Activated CD8-positive, alpha-beta T cell treated with anti-CD3 and anti-CD28 coated beads for 36 hours (primary cell): ENCODE data around the gene ORM1. TPM values are rescaled to one million over a fixed set of nuclear protein-coding genes. Genes with fewer than 3 reads are reported as not detected.

ENCODE experiments used
- ATAC-seq: fragments of 200-7000 bp; cut with Tn5 transposase; one replicate; pipeline ENCODE4 v1.10.0; 2021; ENCODE audit warnings: mild to moderate bottlenecking, moderate library complexity
- CTCF ChIA-PET: fragments of 350-600 bp; sonication (Branson Sonifier 250); formaldehyde crosslinking; loops from one replicate; lab custom pipeline; 2021; ENCODE audit warnings: antibody characterized with exemption; lab: Charles Lee
- POLR2A ChIA-PET: fragments of 350-600 bp; sonication (Branson Sonifier 250); formaldehyde crosslinking; loops from one replicate; lab custom pipeline; 2021; ENCODE audit warnings: antibody characterized with exemption; lab: Charles Lee
- DNase-seq: peaks from one replicate; pipeline ENCODE4 v3.0.0-alpha.2; 2020
- H3K27ac Mint-ChIP-seq: one replicate; pipeline ENCODE4 v1.8.0; 2021; ENCODE audit warnings: mild to moderate bottlenecking, mixed read lengths
- H3K27me3 Mint-ChIP-seq: one replicate; pipeline ENCODE4 v1.8.0; 2021; ENCODE audit warnings: mixed read lengths
- H3K36me3 Mint-ChIP-seq: one replicate; pipeline ENCODE4 v1.8.0; 2021; ENCODE audit warnings: low read depth, mixed read lengths
- H3K4me1 Mint-ChIP-seq: one replicate; pipeline ENCODE4 v1.8.0; 2021; ENCODE audit warnings: low read depth, mixed read lengths
- H3K4me3 Mint-ChIP-seq: one replicate; pipeline ENCODE4 v1.8.0; 2021; ENCODE audit warnings: mild to moderate bottlenecking, moderate library complexity, mixed read lengths
- H3K9me3 Mint-ChIP-seq: one replicate; pipeline ENCODE4 v1.8.0; 2021; ENCODE audit warnings: mixed read lengths
- intact Hi-C: fragments of 100-400 bp; cut with micrococcal nuclease; formaldehyde crosslinking; loops from one replicate; pipeline ENCODE4 v1.10.0; 2022
- total RNA-seq, 2 experiments: library from RNA; stranded (reverse); gene quantifications; one replicate each; pipeline ENCODE4 v1.2.3, GENCODE V29; 2021
- TF ChIP-seq, protein P1 (sequence below): fragments of 200-600 bp; IDR thresholded peaks from one replicate; pipeline ENCODE4 v1.8.0; 2022; ENCODE audit warnings: antibody characterized with exemption, mild to moderate bottlenecking

The ORM1 gene
- total RNA-seq, 2 experiments from 2014 or later: not detected

DNA sequence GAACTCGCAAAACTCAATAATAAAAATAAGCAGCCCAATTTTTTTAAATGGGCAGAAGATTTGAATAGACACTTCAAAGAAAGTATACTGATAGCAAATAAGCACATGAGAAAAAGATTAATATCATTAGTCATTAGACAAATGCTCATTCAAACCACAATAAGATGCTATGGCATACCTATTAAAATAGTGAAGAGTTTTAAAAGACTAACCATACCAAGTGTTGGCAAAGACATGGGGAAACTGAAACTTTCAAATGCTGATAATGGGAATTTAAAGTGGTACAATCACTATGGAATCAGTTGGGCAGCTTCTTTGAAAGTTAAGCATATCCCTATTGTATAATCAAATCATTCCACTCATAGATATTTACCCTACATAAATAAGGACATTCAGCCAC, 26.6 kb upstream of the ORM1 start:
- intact Hi-C loops: no loop called here
- POLR2A ChIA-PET: no interaction called here
- Mint-ChIP-seq H3K27ac (no peak overlapping the region), H3K27me3 (no peaks in the 10 kb centered on the region), H3K4me3 (no peak overlapping the region), H3K9me3 (peaks cover 16% of the 10 kb centered on the region), H3K36me3 (peaks cover 7% of the 10 kb centered on the region), H3K4me1 (no peaks in the 10 kb centered on the region)
- ATAC-seq: no peak
- no peak for DNase-seq
- CTCF ChIA-PET: interaction anchor here (0.9 to 1.0 kb wide), 2 partner anchors 49 to 188 kb away, joined by 3 read pairs; no protein-coding TSS in a partner anchor
- TF ChIP-seq, protein P1, sequence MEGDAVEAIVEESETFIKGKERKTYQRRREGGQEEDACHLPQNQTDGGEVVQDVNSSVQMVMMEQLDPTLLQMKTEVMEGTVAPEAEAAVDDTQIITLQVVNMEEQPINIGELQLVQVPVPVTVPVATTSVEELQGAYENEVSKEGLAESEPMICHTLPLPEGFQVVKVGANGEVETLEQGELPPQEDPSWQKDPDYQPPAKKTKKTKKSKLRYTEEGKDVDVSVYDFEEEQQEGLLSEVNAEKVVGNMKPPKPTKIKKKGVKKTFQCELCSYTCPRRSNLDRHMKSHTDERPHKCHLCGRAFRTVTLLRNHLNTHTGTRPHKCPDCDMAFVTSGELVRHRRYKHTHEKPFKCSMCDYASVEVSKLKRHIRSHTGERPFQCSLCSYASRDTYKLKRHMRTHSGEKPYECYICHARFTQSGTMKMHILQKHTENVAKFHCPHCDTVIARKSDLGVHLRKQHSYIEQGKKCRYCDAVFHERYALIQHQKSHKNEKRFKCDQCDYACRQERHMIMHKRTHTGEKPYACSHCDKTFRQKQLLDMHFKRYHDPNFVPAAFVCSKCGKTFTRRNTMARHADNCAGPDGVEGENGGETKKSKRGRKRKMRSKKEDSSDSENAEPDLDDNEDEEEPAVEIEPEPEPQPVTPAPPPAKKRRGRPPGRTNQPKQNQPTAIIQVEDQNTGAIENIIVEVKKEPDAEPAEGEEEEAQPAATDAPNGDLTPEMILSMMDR: no peak

DNA sequence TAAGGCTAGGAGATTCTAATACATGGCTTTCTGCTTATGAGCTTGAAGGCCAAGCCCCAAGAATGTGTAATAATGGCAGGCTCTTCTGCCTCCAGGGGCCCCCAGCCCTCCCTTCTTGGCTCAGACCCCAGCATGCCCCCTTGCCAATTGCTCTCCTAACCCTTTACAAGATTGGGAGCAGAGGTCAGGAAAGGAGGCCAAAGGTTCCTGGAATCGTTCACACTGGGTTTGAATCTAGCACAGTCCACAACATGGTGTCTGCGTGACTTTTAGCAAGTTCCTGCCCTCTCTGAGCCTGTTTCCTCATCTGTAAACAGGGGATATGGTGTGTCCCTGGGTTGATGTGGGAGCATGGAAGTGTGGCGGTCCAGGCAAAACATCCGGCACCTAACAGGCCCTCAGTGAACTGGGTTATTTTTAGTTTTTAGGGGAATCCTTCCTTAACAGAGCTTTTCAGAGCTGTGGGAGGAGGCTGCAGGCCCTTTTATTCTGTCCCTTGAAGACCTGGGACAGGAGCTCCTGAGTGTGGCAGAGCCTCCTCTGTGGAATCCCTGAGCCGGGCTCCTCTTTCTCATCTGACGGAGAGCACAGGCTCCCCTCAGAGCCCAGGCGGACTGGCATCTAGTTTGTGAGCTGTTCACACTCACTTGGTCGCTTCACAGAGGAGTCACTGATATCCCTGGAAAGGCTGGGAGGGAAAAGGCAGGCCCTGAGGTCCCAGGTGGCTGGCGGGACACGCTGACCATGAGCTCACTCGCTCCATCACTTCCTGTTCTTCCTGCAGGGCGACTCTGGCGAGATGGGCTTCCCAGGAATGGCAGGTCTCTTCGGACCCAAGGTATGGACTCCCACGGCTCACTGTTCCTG, 23.4 kb upstream of the ORM1 start:
- peaks cover 16% of the 10 kb centered on the region for H3K9me3 Mint-ChIP-seq
- ATAC-seq (no peak), DNase-seq (no peak)
- no peaks in the 10 kb centered on the region for H3K27me3 Mint-ChIP-seq
- TF ChIP-seq, protein P1: no peak
- peaks cover 6% of the 10 kb centered on the region for H3K36me3 Mint-ChIP-seq
- H3K27ac Mint-ChIP-seq: no peak overlapping the region
- H3K4me1 Mint-ChIP-seq: no peaks in the 10 kb centered on the region
- POLR2A ChIA-PET: no interaction called here
- CTCF ChIA-PET: interaction anchor here (1.2 to 1.4 kb wide), 2 partner anchors 8 to 192 kb away, joined by 4 to 8 read pairs; no protein-coding TSS in a partner anchor
- H3K4me3 Mint-ChIP-seq: no peak overlapping the region
- intact Hi-C loops: no loop called here

DNA sequence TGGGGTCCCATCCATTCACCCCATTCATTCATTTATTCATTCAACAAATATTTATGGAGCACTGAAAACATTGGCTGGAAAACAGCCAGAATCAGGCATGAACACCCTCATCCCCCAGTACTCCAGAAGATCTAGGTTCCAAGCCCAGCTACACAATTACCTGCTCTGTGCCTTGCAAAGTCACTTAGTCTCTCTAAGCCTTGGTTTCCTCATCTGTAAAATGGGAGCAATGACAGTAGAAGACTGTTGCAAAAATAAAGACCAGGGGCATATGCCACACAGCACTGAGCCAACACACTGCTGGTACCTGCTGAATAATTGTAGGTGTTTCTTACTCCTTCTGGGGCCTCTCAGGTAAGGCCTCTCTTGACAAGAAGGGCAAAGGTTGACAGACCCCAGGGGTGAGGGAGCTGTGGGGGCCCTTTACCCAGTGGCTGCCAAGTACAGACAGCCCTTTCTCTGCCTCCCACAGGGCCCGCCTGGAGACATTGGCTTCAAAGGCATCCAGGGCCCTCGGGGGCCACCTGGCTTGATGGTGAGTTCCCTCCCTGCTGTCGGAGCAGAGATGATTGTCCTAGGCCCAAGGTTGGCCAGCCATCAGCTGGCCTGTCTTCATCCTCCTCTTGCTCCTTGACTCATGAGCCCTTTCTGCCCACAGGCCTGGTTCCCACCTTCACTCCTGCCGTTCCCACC, 22.6 kb upstream of the ORM1 start:
- POLR2A ChIA-PET: no interaction called here
- Mint-ChIP-seq H3K27ac (no peak overlapping the region), H3K9me3 (peaks cover 8% of the 10 kb centered on the region), H3K4me1 (no peaks in the 10 kb centered on the region), H3K4me3 (no peak overlapping the region), H3K36me3 (peaks cover 3% of the 10 kb centered on the region), H3K27me3 (no peaks in the 10 kb centered on the region)
- intact Hi-C loops: no loop called here
- TF ChIP-seq, protein P1: no peak
- no peak for ATAC-seq
- CTCF ChIA-PET: interaction anchor here (0.7 to 1.4 kb wide), 3 partner anchors 9 to 193 kb away, joined by 3 to 8 read pairs (median 4); no protein-coding TSS in a partner anchor
- no peak for DNase-seq

DNA sequence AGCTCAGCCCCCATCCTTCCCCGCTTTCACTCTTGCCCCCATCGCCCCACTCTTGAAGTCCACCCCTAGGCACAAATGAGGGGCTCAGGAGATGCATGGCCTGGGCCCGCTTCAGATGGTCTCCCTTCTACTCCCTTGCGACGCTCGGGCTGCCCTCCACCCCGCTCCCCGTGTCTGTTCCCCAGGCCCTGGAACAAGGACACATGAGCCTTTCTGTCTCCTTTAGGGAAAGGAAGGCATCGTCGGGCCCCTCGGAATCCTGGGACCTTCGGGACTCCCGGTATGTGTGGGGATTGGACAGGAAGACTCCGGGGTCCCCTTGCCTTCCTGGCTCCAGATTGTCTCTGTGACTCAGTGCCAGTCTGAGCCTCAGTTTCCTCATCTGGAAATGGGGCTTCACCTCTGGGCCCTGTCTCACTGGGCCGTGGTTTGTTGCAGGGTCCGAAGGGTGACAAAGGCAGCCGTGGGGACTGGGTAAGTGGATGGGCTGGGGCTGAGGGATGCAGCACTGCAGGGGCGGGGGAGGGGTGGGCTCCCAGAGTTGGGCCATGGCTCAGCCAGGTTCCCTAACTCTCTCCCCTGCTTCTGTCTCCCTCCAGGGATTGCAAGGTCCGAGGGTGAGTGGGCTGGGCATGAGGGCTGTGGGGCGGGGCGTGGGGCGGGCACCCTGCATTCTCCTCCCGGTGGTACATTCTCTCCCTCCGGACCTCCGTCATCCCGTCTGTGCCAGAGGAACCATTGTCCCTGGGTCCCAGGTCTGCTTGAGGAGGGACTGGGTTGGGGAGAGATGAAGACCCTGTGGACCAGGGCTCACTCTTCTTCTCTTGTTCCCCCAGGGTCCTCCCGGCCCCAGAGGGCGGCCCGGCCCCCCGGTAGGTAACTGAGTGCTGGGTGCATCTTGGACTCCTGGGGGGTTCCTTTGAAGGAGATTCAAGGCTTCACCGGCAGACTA, 21.8 kb upstream of the ORM1 start:
- CTCF ChIA-PET: interaction anchor here (0.7 kb wide), 1 partner anchor 193 kb away, joined by 3 read pairs; no protein-coding TSS in a partner anchor
- H3K4me1 Mint-ChIP-seq: no peaks in the 10 kb centered on the region
- H3K4me3 Mint-ChIP-seq: no peak overlapping the region
- H3K27me3 Mint-ChIP-seq: no peaks in the 10 kb centered on the region
- POLR2A ChIA-PET: no interaction called here
- H3K27ac Mint-ChIP-seq: no peak overlapping the region
- no peak for DNase-seq
- ATAC-seq: no peak
- intact Hi-C loops: no loop called here
- peaks cover 2% of the 10 kb centered on the region for H3K9me3 Mint-ChIP-seq
- no peaks in the 10 kb centered on the region for H3K36me3 Mint-ChIP-seq
- TF ChIP-seq, protein P1: no peak
